GM21619 (cell line): ENCODE data around the gene VEPH1.

ENCODE experiments used
- ATAC-seq: cut with Tn5 transposase; IDR thresholded peaks from one replicate; pipeline ENCODE4 v1.9.1; 2021; ENCODE audit not compliant: unreplicated experiment

VEPH1 gene

DNA sequence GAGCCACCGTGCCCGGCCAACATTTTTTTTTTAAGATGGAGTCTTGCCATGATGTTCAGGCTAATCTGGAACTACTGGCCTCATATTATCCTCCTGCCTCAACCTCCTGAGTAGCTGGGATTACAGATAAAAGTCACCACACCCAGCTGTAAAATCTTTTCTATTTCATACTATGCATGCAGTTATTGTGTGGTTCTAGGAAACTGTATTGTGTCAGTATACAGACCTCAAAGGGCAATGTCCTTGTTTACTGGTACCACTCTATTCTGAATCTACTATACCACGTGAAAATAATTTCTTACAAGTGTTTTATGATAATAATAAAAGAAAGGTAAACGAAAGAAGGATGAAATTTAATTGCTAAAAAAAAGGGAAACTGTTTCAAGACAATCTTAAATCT, 190.0 kb downstream of the VEPH1 start:
- no peak for ATAC-seq

DNA sequence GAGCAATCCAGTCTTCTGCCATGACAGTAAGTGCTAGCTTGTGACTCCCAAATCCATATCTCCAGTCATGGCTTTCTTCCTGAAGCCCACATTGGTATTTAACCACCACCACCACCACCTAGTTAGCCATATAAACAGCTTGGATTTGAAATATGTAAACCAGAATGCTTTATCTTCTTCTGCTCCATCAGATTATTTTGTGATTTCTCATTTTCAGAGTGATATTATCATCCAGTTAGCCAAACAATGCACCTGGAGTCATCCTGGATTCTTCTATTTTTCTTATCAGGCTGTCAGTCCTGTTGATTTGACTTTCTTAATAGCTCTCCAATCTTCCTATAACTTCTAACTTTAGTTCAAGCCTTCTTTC, 190.9 kb downstream of the VEPH1 start:
- ATAC-seq: no peak

DNA sequence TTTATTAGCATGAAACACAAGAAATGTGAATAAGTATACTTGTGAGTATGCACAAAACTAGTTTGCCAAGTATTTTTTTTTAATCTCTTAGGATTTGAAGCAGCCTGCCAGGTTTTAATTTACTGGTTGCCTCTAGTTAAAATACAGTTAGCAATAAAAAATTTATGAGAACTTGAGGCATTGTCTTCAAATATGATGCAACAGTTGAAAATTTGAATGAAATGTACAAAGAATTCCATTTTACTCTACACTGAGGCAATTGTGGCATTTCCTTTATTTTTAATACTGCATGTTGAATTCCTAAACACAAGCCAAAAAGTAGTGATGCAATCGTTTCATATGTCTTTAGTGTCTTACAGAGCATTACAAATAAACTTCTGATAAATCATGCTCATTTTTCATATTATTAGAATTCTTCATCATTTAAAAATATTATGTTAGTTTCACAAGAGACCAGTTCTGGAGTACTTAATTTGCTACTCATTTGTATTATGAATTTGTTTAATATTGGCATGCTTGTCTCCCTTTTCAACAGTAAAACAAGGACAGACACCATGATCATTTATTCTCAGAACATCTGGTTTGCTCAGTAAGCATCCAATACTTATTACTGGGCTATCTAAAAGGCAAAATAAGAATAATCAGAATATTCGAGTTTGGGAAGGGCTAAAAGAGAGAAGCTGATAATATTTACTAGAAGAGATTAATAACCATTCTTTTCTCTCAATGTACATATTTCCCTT, 191.4 kb downstream of the VEPH1 start:
- ATAC-seq: no peak

DNA sequence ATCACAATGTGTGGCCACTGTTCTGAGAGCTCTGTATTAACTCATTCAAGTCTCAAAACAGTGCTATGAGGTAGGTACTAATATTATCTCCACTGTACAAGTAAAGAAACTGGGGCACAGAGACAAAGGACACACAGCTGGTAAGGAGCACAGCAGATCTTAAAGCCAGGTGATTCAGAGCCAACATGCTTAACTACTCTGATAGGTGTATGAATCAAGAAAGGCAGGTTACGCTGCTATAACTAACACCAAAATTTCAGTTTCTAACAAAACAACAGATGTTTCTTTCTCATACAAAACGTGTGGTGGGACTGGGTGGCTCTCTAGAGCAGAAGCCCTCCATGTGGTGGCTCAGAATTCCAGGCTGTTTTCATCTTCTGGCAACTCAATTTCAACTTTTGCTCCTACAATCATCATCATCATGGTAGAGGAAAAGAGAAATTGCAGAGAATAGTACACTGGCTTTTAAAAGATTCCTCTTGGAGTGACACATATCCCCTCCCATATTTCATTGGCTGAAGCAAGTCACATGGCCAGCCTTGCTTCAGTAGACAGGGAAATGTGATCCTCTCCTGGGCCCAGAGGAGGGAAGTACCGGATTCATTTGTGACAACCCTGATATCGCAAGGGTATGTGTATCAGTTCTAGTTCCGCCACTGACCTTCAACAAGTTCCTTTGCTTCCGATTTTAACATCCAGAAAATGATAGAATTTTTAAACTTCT, 192.7 kb downstream of the VEPH1 start:
- ATAC-seq: no peak

DNA sequence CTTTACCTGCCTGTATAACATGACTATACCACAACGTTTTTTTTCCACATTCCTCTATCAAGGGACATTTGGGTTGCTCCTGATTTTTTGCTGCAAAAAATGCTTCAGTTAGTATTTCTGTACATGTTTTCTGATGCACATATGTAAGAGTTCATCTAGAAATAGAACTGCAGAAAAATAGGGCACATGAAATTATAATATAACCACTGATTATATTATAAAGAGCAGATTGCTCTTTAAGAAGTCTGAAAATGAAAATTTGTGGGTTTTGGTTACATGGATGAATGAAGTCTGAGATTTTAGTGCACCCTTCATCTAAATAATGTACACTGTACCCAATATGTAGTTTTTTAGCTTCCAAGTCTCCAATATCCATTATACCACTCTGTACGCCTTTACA, 196.7 kb downstream of the VEPH1 start:
- ATAC-seq: no peak

GRCh38 chr3:157305392-157305791, 197.8 kb downstream of the VEPH1 start:
- no peak for ATAC-seq

DNA sequence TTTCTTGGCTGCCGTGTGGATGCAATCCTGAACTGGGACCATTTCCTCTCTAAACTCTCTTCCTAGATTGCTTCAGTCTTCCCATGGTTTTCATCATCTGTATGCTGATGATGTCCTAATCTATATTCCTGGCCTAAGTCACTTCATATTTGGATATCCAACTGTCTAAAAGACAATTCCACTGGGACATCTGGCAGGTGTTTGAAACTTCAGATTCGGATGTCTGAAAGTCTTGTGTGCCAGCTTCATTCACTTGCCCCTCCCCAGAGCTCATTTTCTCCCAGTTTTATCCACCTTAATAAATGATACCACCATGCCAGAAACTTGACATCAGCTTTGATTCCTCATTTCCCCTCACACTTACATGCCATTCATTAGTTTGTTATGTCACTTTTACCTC, 201.5 kb downstream of the VEPH1 start:
- ATAC-seq: no peak

DNA sequence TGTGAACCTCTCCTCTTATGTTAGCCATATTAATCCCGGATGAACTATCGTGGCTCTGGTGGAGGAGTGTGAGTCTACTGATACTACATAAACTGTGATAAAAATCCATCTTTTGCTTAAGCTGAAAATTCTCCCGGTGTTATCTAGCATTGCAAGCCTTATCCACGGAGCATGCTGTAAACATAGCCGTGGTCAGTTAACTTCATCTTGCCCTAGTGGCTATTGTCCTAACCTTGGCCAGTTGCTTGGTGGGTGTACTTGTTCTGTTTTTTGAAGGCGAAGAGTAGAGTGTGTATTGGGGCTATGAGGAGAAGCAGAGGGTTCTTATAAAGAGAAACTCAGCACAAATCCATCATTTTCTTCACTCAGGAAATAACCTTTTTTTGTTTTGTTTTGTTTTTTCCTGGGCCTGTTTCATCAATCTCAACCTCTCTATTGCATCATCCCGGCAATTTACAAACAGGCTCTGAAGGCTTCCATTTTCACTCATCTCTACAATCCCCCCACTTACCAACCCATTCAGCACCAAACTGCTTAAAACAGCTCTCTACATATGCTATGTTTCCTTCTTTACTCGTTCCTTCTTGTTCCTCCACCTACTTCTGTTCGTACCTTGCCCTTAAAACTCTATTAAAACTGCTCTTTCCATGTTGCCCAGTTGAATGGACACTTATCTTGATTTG, 202.1 kb downstream of the VEPH1 start:
- no peak for ATAC-seq

DNA sequence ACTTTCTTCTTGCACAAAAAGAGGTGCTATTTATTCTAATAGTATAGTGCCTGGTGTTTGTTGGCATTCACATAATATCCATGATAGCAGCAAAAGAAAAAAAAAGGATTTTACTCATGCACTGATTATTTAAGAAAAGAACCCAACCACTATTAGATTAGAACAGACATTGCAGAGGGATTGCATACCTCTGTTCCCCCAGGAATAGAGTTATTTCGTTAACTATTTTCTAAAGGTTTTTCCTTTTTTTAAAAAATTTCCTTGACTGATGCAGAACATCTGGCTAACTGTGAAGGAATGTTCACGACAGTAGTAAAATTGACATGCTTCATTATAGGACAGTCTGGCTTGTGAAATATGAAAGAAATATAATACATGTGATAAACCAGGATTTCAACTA, 203.1 kb downstream of the VEPH1 start:
- no peak for ATAC-seq

DNA sequence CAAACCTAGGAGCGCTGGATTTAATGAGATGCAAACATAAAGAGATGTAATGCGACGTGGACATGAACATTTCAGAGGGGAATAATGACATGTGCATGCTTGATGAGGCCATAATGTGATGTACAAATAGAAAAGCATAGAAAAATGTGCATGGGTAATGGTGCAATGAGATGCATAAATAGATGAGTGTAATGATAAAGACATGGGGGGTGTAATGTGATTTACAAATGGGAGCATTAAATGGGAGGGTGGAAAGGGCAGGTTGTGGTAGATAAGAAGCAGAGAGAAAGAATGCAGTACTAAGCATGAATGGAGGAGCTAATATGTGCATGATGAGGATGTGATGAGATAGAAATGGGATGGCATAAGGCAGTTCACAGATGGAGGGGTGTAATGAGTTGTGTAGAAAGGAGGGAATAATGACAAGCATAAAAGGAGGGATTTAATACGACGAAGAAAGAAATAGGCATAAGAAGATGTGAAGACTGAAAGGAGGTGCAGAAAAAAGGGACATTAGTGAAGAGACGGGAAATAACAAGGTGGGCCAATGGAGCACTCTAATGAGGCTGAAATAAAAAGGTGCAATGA, 205.8 kb downstream of the VEPH1 start:
- ATAC-seq: no peak

GRCh38 chr3:157294953-157295352, 208.3 kb downstream of the VEPH1 start:
- ATAC-seq: no peak

DNA sequence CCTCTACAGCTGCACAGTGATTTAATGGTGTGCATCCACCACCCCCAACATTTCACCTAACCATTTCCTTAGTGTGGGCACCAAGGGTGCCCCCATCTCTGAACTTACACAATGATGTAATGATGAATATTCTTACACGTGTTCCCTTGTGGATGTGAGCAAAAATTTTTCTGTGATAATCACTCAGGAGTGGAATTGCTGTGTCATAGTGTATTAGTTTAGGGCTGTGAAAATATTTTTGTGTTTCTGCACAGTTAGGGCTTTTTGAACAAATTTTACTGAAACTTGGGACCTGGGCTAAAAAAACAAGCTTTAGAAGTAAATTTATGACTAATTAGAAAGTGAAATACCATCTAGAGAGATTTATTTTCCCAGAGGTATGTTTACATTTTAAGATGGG, 208.7 kb downstream of the VEPH1 start:
- no peak for ATAC-seq

DNA sequence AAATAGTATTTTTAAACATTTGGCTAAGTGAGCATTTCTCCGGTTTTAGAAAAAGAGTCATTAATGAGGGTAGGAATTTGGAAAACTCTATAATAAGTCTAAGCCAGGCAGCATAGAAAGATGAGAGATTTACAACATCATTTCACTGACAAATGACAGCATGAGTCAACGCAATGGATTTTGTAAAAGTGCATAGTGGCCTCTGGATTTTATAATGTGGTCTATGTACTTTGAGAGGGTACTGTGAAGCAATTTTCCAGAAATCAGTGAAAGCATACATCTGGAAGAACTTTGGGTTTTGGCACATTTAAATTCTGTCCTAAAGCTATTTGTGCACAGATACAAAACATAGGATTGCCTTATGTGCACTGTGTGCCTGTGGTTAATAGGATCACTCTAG, 212.4 kb downstream of the VEPH1 start:
- ATAC-seq: no peak

- no peak for ATAC-seq
Measured at GRCh38 chr3:157285966-157286365, 217.2 kb downstream of the VEPH1 start.

DNA sequence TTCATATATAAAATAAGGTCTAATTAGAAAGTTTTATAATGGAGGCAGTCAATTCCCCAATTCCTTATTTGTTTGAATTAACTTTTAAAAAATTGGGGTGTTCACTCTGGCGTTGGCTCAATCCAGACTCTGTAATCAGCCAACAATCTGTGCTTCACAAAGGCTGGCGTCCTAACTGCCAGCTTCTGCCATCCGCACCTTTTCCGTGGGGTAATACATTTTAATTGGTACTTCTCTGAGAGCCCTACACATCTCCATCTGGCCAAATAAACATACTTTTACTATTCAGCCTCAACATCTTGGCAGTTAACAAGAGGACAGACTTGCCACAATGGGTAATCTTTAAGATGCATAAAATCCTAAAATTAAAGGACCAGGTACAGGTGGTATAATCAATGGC, 218.1 kb downstream of the VEPH1 start:
- ATAC-seq: no peak

- no peak for ATAC-seq
Measured at GRCh38 chr3:157284688-157285087, 218.5 kb downstream of the VEPH1 start.

DNA sequence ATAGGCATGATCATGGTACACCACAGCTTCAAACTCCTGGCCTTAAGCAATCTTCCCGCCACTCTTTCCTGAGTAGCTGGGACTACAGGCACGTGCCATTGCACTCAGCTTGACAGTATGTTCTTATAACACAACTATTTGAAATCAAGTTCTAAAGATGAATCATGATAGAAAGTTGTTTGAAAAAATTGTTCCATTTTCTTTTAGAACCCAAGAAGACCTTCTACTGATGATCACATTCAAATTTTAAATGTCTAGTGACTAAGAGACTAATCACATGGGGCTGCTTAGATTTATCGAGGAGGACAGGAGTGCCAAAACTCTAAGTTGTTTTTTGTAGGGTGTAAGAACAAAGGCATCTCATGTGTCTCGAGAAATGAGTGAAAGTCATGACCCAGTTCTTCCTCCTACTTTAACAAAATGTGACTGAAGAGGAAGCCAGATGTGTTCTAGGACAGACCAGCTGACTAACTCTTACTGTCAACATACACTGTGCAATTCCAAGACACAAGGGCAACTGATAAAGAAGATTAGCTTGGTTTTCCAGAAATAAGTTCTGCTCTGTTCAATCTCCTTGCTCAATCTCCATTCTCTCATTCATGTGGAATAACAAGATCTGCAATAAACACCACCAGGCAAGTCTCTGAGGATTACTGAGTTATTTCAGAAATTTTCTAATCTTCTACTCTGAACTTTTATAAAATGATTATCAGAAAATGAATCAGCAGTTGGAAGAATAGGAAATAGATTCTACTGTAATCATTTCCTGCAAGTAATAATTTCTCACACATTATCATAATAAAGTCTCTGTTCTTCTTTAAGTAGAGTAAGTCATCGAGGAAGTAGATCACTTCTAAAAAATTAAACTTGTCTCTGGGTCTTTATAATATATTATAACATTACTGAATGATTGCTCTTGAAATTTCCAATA, 220.7 kb downstream of the VEPH1 start:
- no peak for ATAC-seq

DNA sequence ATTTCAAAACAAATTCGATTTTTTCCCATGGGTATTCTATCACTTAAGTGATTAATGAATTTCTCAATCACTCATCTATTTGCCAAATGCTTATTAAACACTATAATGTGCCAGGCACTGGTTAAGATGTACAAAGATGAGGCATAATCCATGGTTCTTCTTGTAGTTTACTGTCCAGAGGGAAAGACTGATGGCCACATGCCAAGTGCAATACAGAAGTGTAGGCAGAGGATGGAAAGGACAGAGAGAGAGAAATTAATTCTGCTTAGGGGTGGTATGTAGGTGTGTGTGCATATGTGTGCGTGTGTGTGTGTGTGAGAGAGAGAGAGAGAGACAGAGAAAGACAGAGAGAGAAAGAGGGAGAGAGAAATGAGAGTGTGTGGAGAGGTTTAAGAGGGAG, 222.4 kb downstream of the VEPH1 start:
- ATAC-seq: no peak

DNA sequence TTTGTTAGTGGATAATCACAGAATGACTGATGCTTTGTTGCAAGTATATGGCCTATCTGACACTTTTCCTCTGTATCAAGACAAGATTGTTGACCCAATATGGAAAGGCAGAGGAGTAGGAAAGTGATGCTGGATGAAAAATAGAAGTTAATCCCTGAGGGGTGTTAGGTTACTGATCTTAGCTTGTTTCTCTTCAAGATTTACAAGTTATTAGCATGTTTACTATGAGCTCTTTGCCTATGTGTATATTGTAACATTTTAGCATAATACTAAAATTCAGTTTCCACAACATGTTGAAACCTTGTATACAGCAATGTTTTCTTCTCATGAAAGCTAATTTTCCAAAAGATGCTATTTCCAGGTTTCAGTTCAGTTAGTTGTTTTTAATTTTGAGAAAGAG, 222.9 kb downstream of the VEPH1 start:
- no peak for ATAC-seq

DNA sequence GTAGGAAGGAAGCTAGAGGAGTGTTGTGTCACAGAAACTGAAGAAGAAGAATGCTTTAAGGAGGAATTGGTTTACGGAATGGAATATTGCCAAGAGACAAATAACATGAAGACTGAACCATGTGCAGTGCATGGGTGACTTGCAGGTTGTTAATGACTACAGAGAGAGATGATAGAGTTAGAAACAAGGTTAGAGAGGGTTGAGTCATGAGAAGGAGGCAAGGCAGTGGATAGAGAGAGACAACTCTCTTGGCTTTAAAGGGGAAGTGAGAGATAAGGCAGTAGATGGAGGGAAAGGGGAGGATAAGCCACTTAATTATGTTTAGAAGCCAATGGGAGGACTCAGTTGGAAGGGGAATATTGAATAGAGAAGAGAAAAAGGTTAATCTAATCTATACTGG, 224.0 kb downstream of the VEPH1 start:
- ATAC-seq: no peak

- ATAC-seq: no peak
Measured at GRCh38 chr3:157276801-157277200, 226.4 kb downstream of the VEPH1 start.
